ENCODE measurements around the gene GGPS1. TPM values are rescaled to one million over a fixed set of nuclear protein-coding genes. Genes with fewer than 3 reads are reported as not detected.

Gene GGPS1
- total RNA-seq, 1 donor from 2014 or later = 40.7 TPM

Other genes starting within 250 kb of the GGPS1 start
- 104 TPM for gene TOMM20, start 199.7 kb upstream of the GGPS1 start, total RNA-seq
- 67.0 TPM for gene RBM34, start 167.3 kb upstream of the GGPS1 start, total RNA-seq
- gene ARID4B, start 391 bp upstream of the GGPS1 start, total RNA-seq = 52.9 TPM
- gene TBCE, start 38.9 kb downstream of the GGPS1 start, total RNA-seq = 30.7 TPM
- gene B3GALNT2, start 175.9 kb downstream of the GGPS1 start, total RNA-seq = 28.8 TPM

Measured in ureter (tissue), 1 donor.